Glomerular endothelial cell (primary cell): ENCODE data around the gene CCDC50. TPM values are rescaled to one million over a fixed set of nuclear protein-coding genes. Genes with fewer than 3 reads are reported as not detected.

Source experiments
- DNase-seq: peaks from one replicate; pipeline ENCODE4 v3.0.0-alpha.2; 2011; ENCODE audit warnings: low read depth, low spot score; ENCODE audit errors: extremely low read depth
- total RNA-seq: library from RNA; depleted of rRNA; stranded (reverse); fragments of >200 nt; gene quantifications from 2 replicates; pipeline ENCODE4 v1.2.3, GENCODE V29; 2015

Gene CCDC50
- total RNA-seq, 1 donor from 2014 or later = 144 TPM

GRCh38 chr3:191316876-191317603 is 12.2 kb upstream of the CCDC50 start:
- no peak for DNase-seq

GRCh38 chr3:191320316-191320715 is 8.9 kb upstream of the CCDC50 start:
- DNase-seq = no peak

- DNase-seq = no peak
Observed at GRCh38 chr3:191321019-191321767, 8.0 kb upstream of the CCDC50 start.

GRCh38 chr3:191324936-191325335 is 4.3 kb upstream of the CCDC50 start:
- DNase-seq = no peak

- DNase-seq = no peak
Observed at GRCh38 chr3:191327526-191327925, 1.7 kb upstream of the CCDC50 start.

- no peak for DNase-seq
Observed at GRCh38 chr3:191328383-191328961, 722 bp upstream of the CCDC50 start.

DNA sequence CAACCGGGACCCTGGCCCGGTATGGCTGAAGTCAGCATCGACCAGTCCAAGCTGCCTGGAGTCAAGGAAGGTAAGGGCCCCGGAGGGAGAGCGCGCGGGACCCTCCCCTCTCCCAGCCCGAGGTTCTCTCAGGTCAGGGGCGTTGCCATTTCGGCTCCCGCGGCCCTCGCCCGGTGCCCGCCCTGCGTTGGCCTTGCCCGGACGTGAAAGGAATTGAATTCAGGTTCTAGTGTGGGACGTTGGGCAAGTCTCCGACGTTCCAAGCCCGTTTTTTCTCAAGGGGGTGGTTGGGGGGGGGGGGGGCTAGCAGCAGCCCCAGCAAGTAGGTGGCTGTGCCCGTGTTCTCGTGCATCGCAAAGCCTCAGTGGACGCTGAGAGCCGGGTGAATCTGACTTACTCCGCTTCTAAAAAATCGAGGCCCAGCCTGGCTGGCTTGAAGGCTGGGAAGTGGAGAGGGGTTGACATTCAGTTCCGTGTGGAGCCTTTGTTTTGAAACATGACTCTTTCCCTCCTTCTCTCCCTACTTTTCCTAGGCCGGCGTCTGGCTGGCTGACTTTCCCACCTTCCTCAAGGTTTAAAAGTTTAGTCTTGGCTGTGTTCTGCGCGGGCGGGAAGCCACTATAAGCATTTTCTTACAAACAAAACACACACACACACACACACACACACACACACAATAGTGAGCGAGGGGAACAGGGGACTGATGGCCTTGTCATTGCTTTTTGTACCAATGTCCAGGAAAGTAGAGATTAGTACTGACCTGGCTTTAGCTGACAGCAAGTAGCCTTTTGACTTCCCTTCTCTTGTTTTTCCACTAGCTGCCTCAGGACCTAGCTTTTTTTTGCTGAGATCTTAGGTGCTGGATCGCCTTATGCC is 698 bp downstream of the CCDC50 start, which contains the start of gene UTS2B:
Gene UTS2B, minus strand, starts transcription at position 873 of the 876 bp plus-strand sequence. CDS start 48,337 bp downstream, outside the sequence.
- DNase-seq = no peak

DNA sequence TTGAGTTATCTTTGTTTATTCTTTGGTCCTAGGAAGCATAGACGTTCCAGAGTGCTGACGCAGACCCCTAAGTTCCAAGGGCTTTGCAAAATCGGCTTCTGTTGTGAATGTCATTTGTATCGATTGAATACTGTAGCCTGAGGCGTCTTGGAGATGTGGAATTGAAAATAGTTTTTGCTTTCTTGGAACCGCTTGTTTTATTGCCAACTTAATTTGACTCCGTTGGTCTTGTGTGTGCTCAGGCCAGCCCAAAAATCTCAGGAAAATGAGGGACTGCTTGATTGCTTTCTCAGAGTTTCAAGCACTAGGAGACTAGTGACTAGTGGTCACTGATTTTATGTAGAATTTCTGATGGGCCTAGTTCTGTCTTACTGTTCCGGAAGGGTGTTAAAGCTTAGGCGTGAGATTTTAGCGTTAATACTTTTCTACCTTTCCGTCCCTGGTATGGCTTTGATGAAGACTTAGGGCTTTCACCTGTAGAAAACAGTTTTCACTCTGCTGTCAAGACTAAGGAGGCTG is 1.4 kb downstream of the CCDC50 start:
- DNase-seq = no peak

DNA sequence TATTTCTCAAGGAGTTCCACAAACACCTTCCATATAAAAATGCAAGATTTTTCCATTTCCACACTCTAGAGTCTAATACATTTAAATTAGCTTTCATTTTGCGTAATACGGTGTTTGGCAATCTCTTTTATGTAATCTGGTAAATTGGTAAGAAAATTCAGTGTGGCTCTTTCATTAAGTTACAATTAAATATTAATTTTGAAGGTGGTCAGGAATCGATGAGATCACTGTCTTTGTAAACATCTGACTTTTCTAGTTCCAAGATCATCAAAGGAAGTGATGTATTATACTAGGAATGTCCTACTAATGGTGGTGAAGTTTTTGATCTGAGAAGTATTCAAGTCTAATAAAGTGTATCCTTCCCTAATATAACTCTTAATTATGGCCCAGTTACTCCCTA is 2.2 kb downstream of the CCDC50 start:
- DNase-seq = no peak

DNA sequence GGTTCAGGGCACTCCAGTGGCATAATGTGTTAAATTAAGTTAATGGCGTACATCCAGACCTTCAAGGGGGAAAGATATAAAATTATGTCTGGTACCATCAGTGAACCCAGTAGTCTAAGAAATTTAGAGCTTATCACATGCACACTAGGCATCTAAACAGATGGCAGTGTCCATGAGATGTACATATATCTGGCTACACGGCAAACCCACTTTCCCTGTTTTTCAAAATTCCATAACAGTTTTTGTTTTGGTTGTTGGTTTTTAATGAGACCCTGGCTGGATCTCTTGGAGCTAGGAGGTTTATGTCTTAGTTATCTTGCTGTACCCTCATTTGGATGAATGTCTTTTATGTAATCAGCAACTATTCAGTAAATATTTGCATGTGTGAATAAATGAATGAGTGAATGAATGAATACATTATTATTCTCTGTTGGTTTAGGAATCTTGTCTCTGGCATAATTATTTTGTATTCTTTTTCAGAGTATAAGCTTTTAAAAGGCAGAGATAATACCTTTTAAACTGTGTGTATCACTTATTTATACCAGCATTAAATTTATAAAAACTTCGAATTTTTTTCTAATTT is 4.2 kb downstream of the CCDC50 start:
- no peak for DNase-seq

- DNase-seq = no peak
Observed at GRCh38 chr3:191334346-191334893, 5.2 kb downstream of the CCDC50 start.

GRCh38 chr3:191336833-191337232 is 7.6 kb downstream of the CCDC50 start:
- DNase-seq = no peak

GRCh38 chr3:191338177-191338488 is 8.9 kb downstream of the CCDC50 start:
- no peak for DNase-seq

- DNase-seq = no peak
Observed at GRCh38 chr3:191339316-191339917, 10.2 kb downstream of the CCDC50 start.

GRCh38 chr3:191340351-191340750 is 11.2 kb downstream of the CCDC50 start:
- no peak for DNase-seq

DNA sequence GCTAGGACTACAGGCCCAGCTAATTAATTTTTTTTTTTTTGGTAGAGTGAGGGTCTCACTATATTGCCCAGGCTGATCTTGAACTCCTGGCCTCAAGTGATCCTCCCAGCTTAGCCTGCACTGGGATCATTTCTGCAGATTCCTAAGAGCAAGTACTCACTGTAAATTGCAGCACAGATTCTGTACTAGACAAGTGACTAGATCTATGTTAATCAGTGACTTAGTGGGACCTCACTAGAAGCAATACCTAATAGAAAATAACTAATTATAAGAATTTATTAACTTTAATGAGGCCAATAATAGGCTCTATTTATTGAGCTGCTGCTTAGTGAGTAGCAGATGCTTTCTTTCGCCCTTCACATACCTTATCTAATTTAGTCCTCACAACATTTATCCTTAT is 11.8 kb downstream of the CCDC50 start:
- DNase-seq = no peak

DNA sequence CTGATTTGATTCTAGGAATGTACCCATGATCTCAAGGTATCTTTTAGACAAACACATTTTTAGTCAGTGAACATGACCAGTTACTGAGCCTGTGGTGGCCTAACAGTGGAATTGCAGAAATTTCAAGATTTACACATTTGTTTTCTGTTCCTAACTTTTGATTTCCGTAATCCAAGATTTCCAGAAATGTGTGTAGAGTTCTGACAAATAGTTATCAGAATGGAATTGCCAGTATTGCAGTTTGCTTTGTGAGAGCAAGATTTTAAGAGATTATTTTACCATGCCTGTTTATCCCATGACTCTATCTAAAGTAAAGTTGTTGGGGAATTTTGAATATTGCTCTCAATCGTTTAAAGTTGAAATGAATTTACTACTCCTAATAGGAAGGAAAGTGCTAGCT is 12.8 kb downstream of the CCDC50 start:
- DNase-seq = no peak

- DNase-seq = no peak
Observed at GRCh38 chr3:191342411-191342810, 13.2 kb downstream of the CCDC50 start.

DNA sequence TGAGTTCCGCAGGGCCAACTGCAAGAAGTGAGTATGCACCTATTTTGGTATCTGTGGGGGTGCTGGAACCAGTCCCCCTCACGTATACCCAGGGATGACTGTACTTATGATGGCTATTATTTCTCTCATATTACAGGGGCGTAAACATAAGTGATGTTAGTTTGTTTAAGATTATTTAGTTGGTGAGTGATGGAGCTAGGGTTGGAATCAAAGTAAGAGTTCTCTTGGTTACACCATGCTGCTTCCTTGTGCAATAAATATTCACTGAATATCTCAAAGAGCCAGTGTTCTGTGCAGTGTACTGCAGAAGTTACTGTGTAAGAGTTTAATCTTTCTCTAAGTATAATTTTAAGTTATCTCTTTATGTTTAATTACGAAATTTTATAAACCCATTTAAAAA is 13.9 kb downstream of the CCDC50 start:
- no peak for DNase-seq

GRCh38 chr3:191343913-191344312 is 14.7 kb downstream of the CCDC50 start:
- DNase-seq = no peak
